ENCODE data around the gene ABI3. TPM values are rescaled to one million over a fixed set of nuclear protein-coding genes. Genes with fewer than 3 reads are reported as not detected.
A peak's percentile ranks its signal among the peaks of the same experiment; 100 is the strongest.

The ABI3 gene
- total and polyA plus RNA-seq, 11 donors, result 3.3 to 16.1 (median 6.4) TPM

- no peaks in the 10 kb centered on the region for H3K9me3 ChIP-seq
- TF ChIP-seq CTCF (IDR thresholded peaks at IDR 0.05) (no peak), POLR2A (IDR thresholded peaks at IDR 0.05) (no peak)
- H3K27ac ChIP-seq, result peak overlapping the region in 10 of 12 donors; percentile 26 to 98 (median 97)
- peaks cover 0 to 23% (median 3%) of the 10 kb centered on the region in 12 donors for H3K4me1 ChIP-seq
- H3K27me3 ChIP-seq, result no peaks in the 10 kb centered on the region
- DNase-seq (peak in 4 of 5 donors; percentile 42 to 68 (median 54)), ATAC-seq (no peak)
- intact Hi-C loops (cut with DNase I), result loop anchor here in 6 of 10 donors (2.0 to 5.0 kb wide), 3 partner anchors 17 to 34 kb away; partner anchors contain the start of genes ABI3 (in 2 of the 6) and GNGT2 (in 2 of the 6)
- WGBS, 4 donors, result 5 to 20% (median 14%) methylated on average over 18 to 21 of the region's 21 CpGs
- H3K4me3 ChIP-seq, result peak overlapping the region; percentile 59 to 95 (median 80)
- H3K36me3 ChIP-seq, result no peaks in the 10 kb centered on the region
These were observed 16.8 kb upstream of the ABI3 start for GRCh38 chr17:49193513-49194296.

GRCh38 chr17:49194297-49194607, 16.3 kb upstream of the ABI3 start:
- TF ChIP-seq CTCF (IDR thresholded peaks at IDR 0.05) (no peak), POLR2A (IDR thresholded peaks at IDR 0.05) (no peak)
- peaks cover 0 to 23% (median 3%) of the 10 kb centered on the region in 12 donors for H3K4me1 ChIP-seq
- intact Hi-C loops (cut with DNase I), result loop anchor here in 3 of 10 donors (5.0 kb wide), 1 partner anchor 33 kb away; no protein-coding TSS in a partner anchor
- no peaks in the 10 kb centered on the region for H3K9me3 ChIP-seq
- ATAC-seq (no peak), DNase-seq (no peak)
- WGBS, 4 donors, result 69 to 81% (median 75%) methylated on average over 3 of the region's 3 CpGs
- H3K4me3 ChIP-seq, result no peak overlapping the region
- peak overlapping the region in 2 of 12 donors; percentile 98 for H3K27ac ChIP-seq
- no peaks in the 10 kb centered on the region for H3K27me3 ChIP-seq
- H3K36me3 ChIP-seq, result no peaks in the 10 kb centered on the region

- no peak overlapping the region for H3K4me3 ChIP-seq
- H3K9me3 ChIP-seq, result no peaks in the 10 kb centered on the region
- TF ChIP-seq POLR2A (IDR thresholded peaks at IDR 0.05), result no peak
- TF ChIP-seq CTCF (IDR thresholded peaks at IDR 0.05), result no peak
- peak overlapping the region in 1 of 12 donors; percentile 8 for H3K27ac ChIP-seq
- H3K27me3 ChIP-seq, result no peaks in the 10 kb centered on the region
- H3K36me3 ChIP-seq, result no peaks in the 10 kb centered on the region
- 89 to 92% (median 89%) methylated on average over 4 of the region's 4 CpGs for WGBS, 4 donors
- ATAC-seq, result no peak
- no peak for DNase-seq
- intact Hi-C loops (cut with DNase I), result no loop called here
- peaks cover 0 to 30% (median 3%) of the 10 kb centered on the region in 12 donors for H3K4me1 ChIP-seq
These were observed 14.8 kb upstream of the ABI3 start for GRCh38 chr17:49195751-49196150.

GRCh38 chr17:49196520-49196919, 14.0 kb upstream of the ABI3 start:
- intact Hi-C loops (cut with DNase I), result no loop called here
- no peak for TF ChIP-seq POLR2A (IDR thresholded peaks at IDR 0.05)
- no peak for TF ChIP-seq CTCF (IDR thresholded peaks at IDR 0.05)

More at GRCh38 chr17:49196520-49196919, 14.0 kb upstream of the ABI3 start:
- Histone ChIP-seq H3K4me1 (peaks cover 0 to 34% (median 2%) of the 10 kb centered on the region in 12 donors), H3K27ac (peak overlapping the region in 1 of 12 donors; percentile 8), H3K27me3 (no peaks in the 10 kb centered on the region), H3K36me3 (no peaks in the 10 kb centered on the region), H3K9me3 (no peaks in the 10 kb centered on the region), H3K4me3 (no peak overlapping the region)
- ATAC-seq (no peak), DNase-seq (no peak)
- WGBS, 4 donors, result 82 to 89% (median 87%) methylated on average over 3 of the region's 3 CpGs
